HG03378 (cell line): ENCODE results near the gene UXT.
"Not testable (repeated sequence)": the region's sequence is repeated elsewhere in the genome, so short reads cannot be mapped to it uniquely, and the experiment has no call there.

Experiments
- ATAC-seq: cut with Tn5 transposase; IDR thresholded peaks from one replicate; pipeline ENCODE4 v1.9.1; 2021; ENCODE audit warnings: mild to moderate bottlenecking, moderate library complexity; ENCODE audit not compliant: unreplicated experiment

The UXT gene

GRCh38 chrX:47618923-47619485 lies 40.0 kb downstream of the UXT start:
- ATAC-seq: no peak

GRCh38 chrX:47614618-47615017 lies 44.4 kb downstream of the UXT start:
- ATAC-seq: no peak

GRCh38 chrX:47613082-47613481 lies 45.9 kb downstream of the UXT start:
- ATAC-seq: no peak

GRCh38 chrX:47612418-47612817 lies 46.6 kb downstream of the UXT start:
- ATAC-seq: no peak

- no peak for ATAC-seq
Measured at GRCh38 chrX:47611926-47612325, 47.1 kb downstream of the UXT start.

GRCh38 chrX:47611489-47611888 lies 47.5 kb downstream of the UXT start:
- ATAC-seq: no peak

GRCh38 chrX:47610511-47610910 lies 48.5 kb downstream of the UXT start:
- ATAC-seq: no peak

- no peak for ATAC-seq
Measured at GRCh38 chrX:47608130-47608810, 50.7 kb downstream of the UXT start.

GRCh38 chrX:47607091-47607490 lies 51.9 kb downstream of the UXT start:
- ATAC-seq: no peak

GRCh38 chrX:47605024-47605423 lies 54.0 kb downstream of the UXT start:
- no peak for ATAC-seq

GRCh38 chrX:47603125-47603524 lies 55.9 kb downstream of the UXT start:
- ATAC-seq: not testable (repeated sequence)
